Erythroblast (primary cell): ENCODE measurements around the gene PTPN9.

Experiments used
- GATA1 ChIP-seq: IDR thresholded peaks from 2 replicates; pipeline ENCODE4 v1.6.1; 2011; ENCODE audit warnings: low read depth, mild to moderate bottlenecking, control low read depth, low read length, moderate library complexity
- POLR2A ChIP-seq: IDR thresholded peaks from 2 replicates; pipeline ENCODE4 v1.6.1; 2011; ENCODE audit warnings: mild to moderate bottlenecking, low read length

- TF ChIP-seq POLR2A (no peak), GATA1 (no peak)
These were observed 12.7 kb upstream of the PTPN9 start for GRCh38 chr15:75591655-75592364.
